NCI-H1436 treated with DMSO at 0.1 percent for 48 hours (cell line): ENCODE measurements around the gene PTPRF.

ENCODE experiments used
- DNase-seq: peaks from one replicate; lab custom pipeline; 2025; lab: John Stamatoyannopoulos, UW

The PTPRF gene

DNA sequence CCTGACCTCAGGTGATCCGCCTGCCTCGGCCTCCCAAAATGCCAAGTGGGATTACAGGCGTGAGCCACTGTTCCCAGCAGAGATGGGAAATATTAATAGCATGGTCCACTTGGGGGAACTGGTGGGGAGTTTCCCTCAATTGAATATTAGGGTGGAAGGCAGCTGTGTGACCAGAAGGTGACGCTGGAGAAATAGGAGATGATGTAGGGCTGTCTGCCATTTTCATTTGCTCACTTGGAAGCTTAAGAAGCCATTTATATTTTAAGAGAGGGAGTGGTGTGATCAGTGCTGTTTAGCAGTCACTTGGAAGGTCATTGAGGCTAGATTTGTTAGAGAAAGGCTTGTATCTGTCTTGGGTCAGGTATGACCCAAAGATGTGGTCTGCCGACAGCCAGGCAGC is 139.2 kb downstream of the PTPRF start:
- DNase-seq, result no peak

DNA sequence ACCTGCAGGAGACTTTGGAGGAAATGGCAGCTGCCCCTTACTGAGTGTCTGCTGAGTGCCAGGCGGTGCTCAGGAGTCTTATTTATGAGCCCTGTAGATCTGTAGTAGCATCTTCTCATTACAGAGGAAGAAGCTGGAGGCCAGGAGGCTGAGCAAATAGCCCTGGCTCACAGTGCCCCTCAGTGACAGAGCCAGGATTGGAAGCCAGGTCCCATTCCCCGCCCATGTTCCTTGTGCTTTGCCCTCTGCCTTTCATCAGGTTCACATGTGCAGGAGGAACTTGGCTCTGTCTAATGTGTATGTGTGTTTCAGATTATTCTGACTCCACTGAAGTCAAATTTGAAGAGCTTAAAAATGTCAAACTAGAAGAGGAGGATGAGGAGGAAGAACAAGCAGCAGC is 140.5 kb downstream of the PTPRF start:
- DNase-seq, result no peak

DNA sequence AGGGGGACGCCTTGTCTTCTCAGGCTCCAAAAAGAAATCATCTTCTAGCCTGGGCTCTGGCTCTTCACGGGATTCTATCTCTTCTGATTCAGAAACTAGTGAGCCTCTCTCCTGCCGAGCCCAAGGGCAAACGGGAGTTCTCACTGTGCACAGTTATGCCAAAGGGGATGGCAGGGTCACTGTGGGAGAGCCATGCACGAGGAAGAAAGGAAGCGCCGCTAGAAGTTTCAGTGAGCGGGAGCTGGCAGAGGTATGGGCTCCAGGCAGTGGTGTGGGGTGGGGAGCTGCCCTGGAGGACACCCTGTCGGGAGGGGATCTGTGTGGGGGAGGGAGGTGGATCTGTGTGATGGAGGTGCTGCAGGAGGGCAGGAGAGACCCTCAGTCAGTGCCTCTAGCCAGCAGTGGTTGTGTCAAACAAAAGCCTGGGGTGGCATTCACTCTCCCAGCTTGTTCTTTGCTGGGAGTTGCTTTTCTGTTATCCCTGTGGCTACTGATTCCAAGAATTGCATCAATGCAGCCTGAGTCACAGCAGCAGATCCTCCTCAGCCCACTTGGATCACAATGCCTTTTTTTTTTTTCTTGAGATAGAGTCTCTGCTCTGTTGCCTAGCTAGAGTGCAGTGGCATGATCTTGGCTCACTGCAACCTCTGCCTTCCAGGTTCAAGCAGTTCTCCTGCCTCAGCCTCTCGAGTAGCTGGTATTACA is 141.1 kb downstream of the PTPRF start:
- no peak for DNase-seq

DNA sequence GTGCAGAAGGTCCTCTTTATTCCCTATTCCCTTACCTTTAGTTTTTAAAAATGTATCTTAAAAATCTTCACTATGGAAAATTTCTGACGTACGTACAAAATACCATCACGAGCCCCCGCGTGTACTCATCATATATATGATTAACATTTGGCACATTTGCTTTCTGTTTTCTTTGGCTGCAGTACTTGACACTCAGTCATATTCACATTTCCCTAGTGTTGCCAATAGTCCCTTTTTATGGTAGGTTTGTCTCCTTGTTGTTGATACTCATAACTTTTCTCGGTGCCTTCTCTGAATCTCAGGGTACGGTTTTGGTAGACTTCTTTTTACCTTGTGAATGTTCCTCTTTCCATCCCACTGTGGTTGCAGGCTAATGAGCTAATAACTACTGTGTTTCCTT is 142.6 kb downstream of the PTPRF start:
- DNase-seq, result no peak
